HL-60 (cell line): ENCODE data around the gene KBTBD6.

ENCODE experiments used
- POLR2AphosphoS5 ChIP-seq: IDR thresholded peaks from 2 replicates; pipeline ENCODE4 v1.6.1; 2012; ENCODE audit warnings: low read depth
- TF ChIP-seq, protein P1 (sequence below): IDR thresholded peaks from one replicate; pipeline ENCODE4 v1.5.1; 2011; ENCODE audit warnings: low read length, control low read depth, inconsistent platforms; ENCODE audit not compliant: insufficient read depth
- TF ChIP-seq, protein P2 (sequence below): IDR thresholded peaks from 2 replicates; pipeline ENCODE4 v1.6.1; 2012; ENCODE audit warnings: low read depth; ENCODE audit not compliant: insufficient replicate concordance

DNA sequence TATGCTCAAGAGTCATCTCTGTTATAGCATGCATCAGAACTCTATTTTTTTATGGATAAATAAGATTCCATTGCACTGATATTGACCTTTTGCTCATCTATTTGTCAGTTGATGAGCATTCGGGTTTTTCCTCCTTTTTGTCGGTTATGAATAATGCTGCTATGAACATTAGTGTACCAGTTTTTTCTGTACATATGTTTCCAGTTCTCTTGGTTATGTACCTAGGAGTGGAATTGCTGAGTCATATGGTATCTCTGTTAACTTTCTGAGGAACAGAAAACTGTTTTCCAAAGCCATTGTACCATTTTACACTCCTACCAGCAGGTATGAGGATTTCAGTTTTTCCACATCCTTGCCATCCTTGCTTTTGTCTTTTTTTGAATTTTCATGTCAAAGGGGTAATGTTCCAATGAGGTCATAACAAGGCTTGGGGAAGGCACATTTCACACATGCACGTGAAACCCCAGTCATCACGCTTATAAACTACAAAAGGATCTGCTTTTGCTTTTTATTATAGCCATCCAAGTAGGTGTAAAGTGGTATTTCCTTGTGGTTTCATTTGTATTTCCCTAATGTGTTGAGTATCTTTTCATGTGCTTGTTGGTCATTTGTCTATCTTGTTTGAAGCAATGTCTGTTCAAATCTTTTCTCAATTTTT is 47.1 kb upstream of the KBTBD6 start:
- TF ChIP-seq, protein P1, sequence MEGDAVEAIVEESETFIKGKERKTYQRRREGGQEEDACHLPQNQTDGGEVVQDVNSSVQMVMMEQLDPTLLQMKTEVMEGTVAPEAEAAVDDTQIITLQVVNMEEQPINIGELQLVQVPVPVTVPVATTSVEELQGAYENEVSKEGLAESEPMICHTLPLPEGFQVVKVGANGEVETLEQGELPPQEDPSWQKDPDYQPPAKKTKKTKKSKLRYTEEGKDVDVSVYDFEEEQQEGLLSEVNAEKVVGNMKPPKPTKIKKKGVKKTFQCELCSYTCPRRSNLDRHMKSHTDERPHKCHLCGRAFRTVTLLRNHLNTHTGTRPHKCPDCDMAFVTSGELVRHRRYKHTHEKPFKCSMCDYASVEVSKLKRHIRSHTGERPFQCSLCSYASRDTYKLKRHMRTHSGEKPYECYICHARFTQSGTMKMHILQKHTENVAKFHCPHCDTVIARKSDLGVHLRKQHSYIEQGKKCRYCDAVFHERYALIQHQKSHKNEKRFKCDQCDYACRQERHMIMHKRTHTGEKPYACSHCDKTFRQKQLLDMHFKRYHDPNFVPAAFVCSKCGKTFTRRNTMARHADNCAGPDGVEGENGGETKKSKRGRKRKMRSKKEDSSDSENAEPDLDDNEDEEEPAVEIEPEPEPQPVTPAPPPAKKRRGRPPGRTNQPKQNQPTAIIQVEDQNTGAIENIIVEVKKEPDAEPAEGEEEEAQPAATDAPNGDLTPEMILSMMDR: no peak
- no peak for TF ChIP-seq POLR2AphosphoS5
- TF ChIP-seq, protein P2, sequence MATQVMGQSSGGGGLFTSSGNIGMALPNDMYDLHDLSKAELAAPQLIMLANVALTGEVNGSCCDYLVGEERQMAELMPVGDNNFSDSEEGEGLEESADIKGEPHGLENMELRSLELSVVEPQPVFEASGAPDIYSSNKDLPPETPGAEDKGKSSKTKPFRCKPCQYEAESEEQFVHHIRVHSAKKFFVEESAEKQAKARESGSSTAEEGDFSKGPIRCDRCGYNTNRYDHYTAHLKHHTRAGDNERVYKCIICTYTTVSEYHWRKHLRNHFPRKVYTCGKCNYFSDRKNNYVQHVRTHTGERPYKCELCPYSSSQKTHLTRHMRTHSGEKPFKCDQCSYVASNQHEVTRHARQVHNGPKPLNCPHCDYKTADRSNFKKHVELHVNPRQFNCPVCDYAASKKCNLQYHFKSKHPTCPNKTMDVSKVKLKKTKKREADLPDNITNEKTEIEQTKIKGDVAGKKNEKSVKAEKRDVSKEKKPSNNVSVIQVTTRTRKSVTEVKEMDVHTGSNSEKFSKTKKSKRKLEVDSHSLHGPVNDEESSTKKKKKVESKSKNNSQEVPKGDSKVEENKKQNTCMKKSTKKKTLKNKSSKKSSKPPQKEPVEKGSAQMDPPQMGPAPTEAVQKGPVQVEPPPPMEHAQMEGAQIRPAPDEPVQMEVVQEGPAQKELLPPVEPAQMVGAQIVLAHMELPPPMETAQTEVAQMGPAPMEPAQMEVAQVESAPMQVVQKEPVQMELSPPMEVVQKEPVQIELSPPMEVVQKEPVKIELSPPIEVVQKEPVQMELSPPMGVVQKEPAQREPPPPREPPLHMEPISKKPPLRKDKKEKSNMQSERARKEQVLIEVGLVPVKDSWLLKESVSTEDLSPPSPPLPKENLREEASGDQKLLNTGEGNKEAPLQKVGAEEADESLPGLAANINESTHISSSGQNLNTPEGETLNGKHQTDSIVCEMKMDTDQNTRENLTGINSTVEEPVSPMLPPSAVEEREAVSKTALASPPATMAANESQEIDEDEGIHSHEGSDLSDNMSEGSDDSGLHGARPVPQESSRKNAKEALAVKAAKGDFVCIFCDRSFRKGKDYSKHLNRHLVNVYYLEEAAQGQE: no peak
